GM12878 (cell line): ENCODE data around the gene OPTC. TPM values are rescaled to one million over a fixed set of nuclear protein-coding genes. Genes with fewer than 3 reads are reported as not detected.

Source experiments
- ATAC-seq: fragments of 200-7000 bp; cut with Tn5 transposase; 3 replicates; pipeline ENCODE4 v1.9.1; 2020; ENCODE audit warnings: mild to moderate bottlenecking, moderate library complexity
- BruUV-seq: library from RNA; stranded (reverse); fragments of 400-500 nt; replicated peaks from 2 replicates; lab custom pipeline; 2021; lab: Mats Ljungman, UMichigan
- CTCF ChIA-PET: fragments of 300-600 bp; sonication (Branson Sonifier 250); formaldehyde crosslinking; extraction: SDS; loops from one replicate; lab custom pipeline; 2021; ENCODE audit warnings: inconsistent platforms; lab: Yijun Ruan, JAX
- POLR2A ChIA-PET: fragments of 350-600 bp; formaldehyde crosslinking; extraction: SDS; loops from one replicate; lab custom pipeline; 2021; ENCODE audit warnings: inconsistent platforms; lab: Charles Lee
- RAD21 ChIA-PET: fragments of 300-600 bp; sonication (Branson Sonifier 250); formaldehyde crosslinking; loops from one replicate; lab custom pipeline; 2023; ENCODE audit warnings: antibody characterized with exemption; ENCODE audit not compliant: unreplicated experiment; lab: Charles Lee
- SMC1A ChIA-PET: fragments of 300-600 bp; sonication (Branson Sonifier 250); formaldehyde crosslinking; loops from one replicate; lab custom pipeline; 2023; ENCODE audit not compliant: unreplicated experiment, uncharacterized antibody; lab: Charles Lee
- DNase-seq: peaks from one replicate; pipeline ENCODE4 v3.0.0-alpha.2; 2011; ENCODE audit warnings: low read depth, low spot score
- FAIRE-seq: peaks from 3 replicates; lab custom pipeline; 2011; peaks lifted over from hg19 to GRCh38; lab: Jason Lieb, UNC
- H2AFZ ChIP-seq: 2 replicates; pipeline ENCODE4 v1.6.0; 2011; ENCODE audit warnings: low read depth, low read length, control low read depth; ENCODE audit not compliant: control insufficient read depth
- H3K27ac ChIP-seq: 2 replicates; pipeline ENCODE4 v1.5.1; 2011; ENCODE audit warnings: control low read depth; ENCODE audit not compliant: control insufficient read depth, insufficient read depth
- H3K27me3 ChIP-seq, 2 experiments: replicated peaks in 1 of 2; 2 replicates each; pipeline versions ENCODE4 v1.6.0 to v1.6.1; 2011; ENCODE audit warnings: low read length in 1 of 2; ENCODE audit not compliant: control insufficient read depth in 2 of 2, insufficient read depth in 2 of 2
- H3K36me3 ChIP-seq, 2 experiments: 2 replicates each; pipeline ENCODE4 v1.5.1; 2011; ENCODE audit warnings: low read length in 1 of 2; ENCODE audit not compliant: control insufficient read depth in 2 of 2, insufficient read depth in 2 of 2
- H3K4me1 ChIP-seq: 2 replicates; pipeline ENCODE4 v1.6.1; 2011; ENCODE audit warnings: mild to moderate bottlenecking, low read length, moderate library complexity, mixed read lengths; ENCODE audit not compliant: control insufficient read depth, insufficient read depth
- H3K4me2 ChIP-seq: 2 replicates; pipeline ENCODE4 v1.6.0; 2011; ENCODE audit warnings: control low read depth; ENCODE audit not compliant: control insufficient read depth, insufficient read depth
- H3K4me3 ChIP-seq: fragments of 200-600 bp; sonication (generic); 2 replicates; pipeline ENCODE4 v1.5.1; 2016
- H3K79me2 ChIP-seq: 2 replicates; pipeline ENCODE4 v1.6.0; 2011; ENCODE audit warnings: low read length; ENCODE audit not compliant: control insufficient read depth, insufficient read depth
- H3K9ac ChIP-seq: 2 replicates; pipeline ENCODE4 v1.8.0; 2011; ENCODE audit warnings: low read length, control low read depth, mixed read lengths; ENCODE audit not compliant: control insufficient read depth, insufficient read depth
- H3K9me3 ChIP-seq: replicated peaks from 3 replicates; pipeline ENCODE4 v1.5.1; 2011; ENCODE audit warnings: mild to moderate bottlenecking, low read length; ENCODE audit not compliant: control insufficient read depth, insufficient read depth
- H4K20me1 ChIP-seq: 2 replicates; pipeline ENCODE4 v1.6.0; 2011; ENCODE audit not compliant: control insufficient read depth, insufficient read depth
- CHD1 ChIP-seq: IDR thresholded peaks from 2 replicates; pipeline ENCODE4 v1.6.1; 2012; ENCODE audit warnings: low read depth, low read length, improper control_type of control experiment
- HDAC2 ChIP-seq: fragments of 200-600 bp; sonication (generic); IDR thresholded peaks from 2 replicates; pipeline ENCODE4 v1.6.1; 2017
- MTA3 ChIP-seq: IDR thresholded peaks from 2 replicates; pipeline ENCODE4 v1.6.1; 2012; ENCODE audit warnings: low read length, inconsistent platforms, borderline replicate concordance
- MYC ChIP-seq: IDR thresholded peaks from 2 replicates; pipeline ENCODE4 v1.6.1; 2011; ENCODE audit warnings: mild to moderate bottlenecking, low read length, moderate library complexity, inconsistent platforms; ENCODE audit not compliant: insufficient read depth, insufficient replicate concordance, insufficient read length, severe bottlenecking
- NBN ChIP-seq: fragments of 450-650 bp; IDR thresholded peaks from 2 replicates; pipeline ENCODE4 v1.6.1; 2016
- NFIC ChIP-seq: IDR thresholded peaks from 2 replicates; pipeline ENCODE4 v1.6.1; 2012; ENCODE audit warnings: low read depth, mild to moderate bottlenecking, inconsistent platforms, low read length, moderate library complexity
- NFYA ChIP-seq: IDR thresholded peaks from 2 replicates; pipeline ENCODE4 v1.6.1; 2011; ENCODE audit warnings: low read depth, mild to moderate bottlenecking, low read length, improper control_type of control experiment, borderline replicate concordance
- PAX8 ChIP-seq: fragments of 450-650 bp; IDR thresholded peaks from 2 replicates; pipeline ENCODE4 v1.6.1; 2017; ENCODE audit warnings: mild to moderate bottlenecking, moderate library complexity
- PML ChIP-seq: IDR thresholded peaks from 2 replicates; pipeline ENCODE4 v1.6.1; 2012; ENCODE audit warnings: low read length, inconsistent platforms
- RCOR1 ChIP-seq: conservative IDR thresholded peaks from 2 replicates; pipeline ENCODE4 v1.6.1; 2012; ENCODE audit warnings: low read depth, low read length, improper control_type of control experiment
- SKIL ChIP-seq: fragments of 450-650 bp; IDR thresholded peaks from 2 replicates; pipeline ENCODE4 v1.6.1; 2017; ENCODE audit warnings: mild to moderate bottlenecking, low read depth, inconsistent platforms; ENCODE audit not compliant: poor library complexity, severe bottlenecking
- WGBS: methylation state at CpG from one replicate; pipeline ENCODE4 v1.1.6; 2016; ENCODE audit warnings: low lambda C conversion rate; ENCODE audit not compliant: insufficient replicate concordance, insufficient coverage; ENCODE audit errors: missing lambda C conversion rate; 5-methylcytosine and 5-hydroxymethylcytosine counted together
- in situ Hi-C: fragments of 300-500 bp; cut with MboI; formaldehyde crosslinking; loops from 9 replicates; pipeline ENCODE4 v1.14.3; 2018; ENCODE audit warnings: mixed read lengths
- intact Hi-C: fragments of 100-400 bp; cut with micrococcal nuclease; formaldehyde crosslinking; loops from one replicate; pipeline ENCODE4 v1.14.2; 2022; ENCODE audit not compliant: unreplicated experiment
- polyA plus RNA-seq, 11 experiments: library from polyadenylated mRNA; depleted of rRNA in 4 of 11; unstranded in 6 of 11; stranded (reverse) in 5 of 11; fragments of >200 nt; fragmentation: Nextera tagmentation in 4 of 11; fragmentation: Illumina TruSeq in 1 of 11; extraction: Ambion mirVana in 4 of 11; extraction: Trizol in 1 of 11; gene quantifications; 1 replicate in 1 of 11; 2 replicates in 10 of 11; pipeline versions ENCODE4 v1.2.1 to v1.2.3, GENCODE V29; 2011 to 2016; ENCODE audit warnings: inconsistent platforms in 2 of 11, missing spikeins in 2 of 11, low read depth in 1 of 11
- total RNA-seq, 4 experiments: library from RNA; depleted of rRNA in 3 of 4; stranded (reverse); fragments of >200 nt in 3 of 4; fragmentation: Illumina TruSeq in 1 of 4; extraction: Trizol in 1 of 4; gene quantifications; 2 replicates each; pipeline versions ENCODE4 v1.2.1 to v1.2.3, GENCODE V29; 2013 to 2021
- TF ChIP-seq, protein P1 (sequence below): fragments of 450-650 bp; formaldehyde crosslinking; IDR thresholded peaks from 2 replicates; pipeline ENCODE4 v1.4.0; 2022; ENCODE audit warnings: mild to moderate bottlenecking, moderate library complexity

Gene OPTC
- total and polyA plus RNA-seq, 10 of the 15 experiments (the other 5 are each of a cell fraction or from before 2014, with no cell fraction given) = not detected

DNA sequence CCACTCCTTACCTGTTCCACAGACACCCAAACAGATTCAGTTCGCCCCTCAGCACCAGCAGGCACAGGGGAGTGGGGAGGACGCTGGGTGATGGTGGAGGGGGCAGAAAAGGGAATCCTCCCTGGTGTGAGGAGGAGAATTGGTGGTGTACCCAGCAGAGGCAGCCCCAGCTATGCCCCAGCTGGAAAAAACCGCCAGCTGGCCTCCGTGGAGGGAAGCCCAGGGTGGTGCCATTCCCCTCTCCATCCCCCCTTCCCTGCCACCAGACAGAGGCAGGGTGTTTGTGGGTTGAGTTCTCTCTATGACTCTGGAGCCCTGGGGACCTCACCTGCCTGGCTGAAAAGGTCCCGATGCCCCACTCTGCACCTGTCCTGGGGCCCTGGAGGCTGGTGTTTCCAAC lies 27.9 kb downstream of the OPTC start:
- POLR2A ChIA-PET = no interaction called here
- ATAC-seq = no peak
- in situ Hi-C loops (no loop called here), intact Hi-C loops (no loop called here)
- Histone ChIP-seq H3K79me2 (no peaks in the 10 kb centered on the region), H3K9me3 (no peaks in the 10 kb centered on the region), H3K27me3 (no peaks in the 10 kb centered on the region; a peak in 1 of 4 replicates), H3K27ac (no peak overlapping the region)
- SMC1A ChIA-PET = no interaction called here
- no TSS peak for BruUV-seq
- DNase-seq = no peak
- 0% methylated on average over 5 of the region's 5 CpGs for WGBS
- CTCF ChIA-PET = no interaction called here
- no peak for TF ChIP-seq NFYA
- TF ChIP-seq MYC = no peak
- TF ChIP-seq PAX8 = no peak
- TF ChIP-seq CHD1 = no peak
- no peak for TF ChIP-seq MTA3
- no peak for TF ChIP-seq HDAC2
- no peak for TF ChIP-seq RCOR1
- TF ChIP-seq NFIC = no peak
- TF ChIP-seq PML = no peak
- TF ChIP-seq NBN = no peak
- TF ChIP-seq, protein P1, sequence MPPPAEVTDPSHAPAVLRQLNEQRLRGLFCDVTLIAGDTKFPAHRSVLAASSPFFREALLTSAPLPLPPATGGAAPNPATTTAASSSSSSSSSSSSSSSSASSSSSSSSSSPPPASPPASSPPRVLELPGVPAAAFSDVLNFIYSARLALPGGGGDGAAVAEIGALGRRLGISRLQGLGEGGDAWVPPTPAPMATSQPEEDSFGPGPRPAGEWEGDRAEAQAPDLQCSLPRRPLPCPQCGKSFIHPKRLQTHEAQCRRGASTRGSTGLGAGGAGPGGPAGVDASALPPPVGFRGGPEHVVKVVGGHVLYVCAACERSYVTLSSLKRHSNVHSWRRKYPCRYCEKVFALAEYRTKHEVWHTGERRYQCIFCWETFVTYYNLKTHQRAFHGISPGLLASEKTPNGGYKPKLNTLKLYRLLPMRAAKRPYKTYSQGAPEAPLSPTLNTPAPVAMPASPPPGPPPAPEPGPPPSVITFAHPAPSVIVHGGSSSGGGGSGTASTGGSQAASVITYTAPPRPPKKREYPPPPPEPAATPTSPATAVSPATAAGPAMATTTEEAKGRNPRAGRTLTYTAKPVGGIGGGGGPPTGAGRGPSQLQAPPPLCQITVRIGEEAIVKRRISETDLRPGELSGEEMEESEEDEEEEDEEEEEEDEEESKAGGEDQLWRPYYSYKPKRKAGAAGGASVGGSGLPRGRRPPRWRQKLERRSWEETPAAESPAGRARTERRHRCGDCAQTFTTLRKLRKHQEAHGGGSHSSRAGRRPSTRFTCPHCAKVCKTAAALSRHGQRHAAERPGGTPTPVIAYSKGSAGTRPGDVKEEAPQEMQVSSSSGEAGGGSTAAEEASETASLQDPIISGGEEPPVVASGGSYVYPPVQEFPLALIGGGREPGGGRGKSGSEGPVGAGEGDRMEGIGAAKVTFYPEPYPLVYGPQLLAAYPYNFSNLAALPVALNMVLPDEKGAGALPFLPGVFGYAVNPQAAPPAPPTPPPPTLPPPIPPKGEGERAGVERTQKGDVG (CRISPR knock-in tag) = no peak
- no peak for TF ChIP-seq SKIL
- TF ChIP-seq, all 136 proteins: peak for 0
- Histone ChIP-seq H4K20me1 (no peaks in the 10 kb centered on the region), H3K36me3 (no peaks in the 10 kb centered on the region), H3K4me3 (no peak overlapping the region), H3K4me2 (no peak overlapping the region), H3K9ac (no peak overlapping the region), H2AFZ (no peak overlapping the region), H3K4me1 (no peaks in the 10 kb centered on the region)
- RAD21 ChIA-PET = no interaction called here
- FAIRE-seq = no peak
